Dendritic cell treated with granulocyte-macrophage colony-stimulating factor and Interleukin-4, amounts not matched to agents 40 ng/mL and 50 ng/mL, for 4 days (primary cell): Measurements from ENCODE around the gene NCOA1.
A peak's percentile ranks its signal among the peaks of the same experiment; 100 is the strongest.
"Not testable (repeated sequence)": the region's sequence is repeated elsewhere in the genome, so short reads cannot be mapped to it uniquely, and the experiment has no call there.

Source experiments
- H3K27ac Mint-ChIP-seq: one replicate; pipeline ENCODE4 v1.8.0; 2022; ENCODE audit warnings: mild to moderate bottlenecking, mixed read lengths
- H3K27me3 Mint-ChIP-seq: one replicate; pipeline ENCODE4 v1.8.0; 2022; ENCODE audit warnings: mild to moderate bottlenecking, mixed read lengths
- H3K36me3 Mint-ChIP-seq: one replicate; pipeline ENCODE4 v1.8.0; 2022; ENCODE audit warnings: low read depth, mixed read lengths
- H3K4me1 Mint-ChIP-seq: one replicate; pipeline ENCODE4 v1.8.0; 2022; ENCODE audit warnings: low read depth, mixed read lengths
- H3K4me3 Mint-ChIP-seq: one replicate; pipeline ENCODE4 v1.8.0; 2022; ENCODE audit warnings: mild to moderate bottlenecking, moderate library complexity, mixed read lengths
- H3K9me3 Mint-ChIP-seq: one replicate; pipeline ENCODE4 v1.8.0; 2022; ENCODE audit warnings: mixed read lengths
- intact Hi-C: fragments of 100-400 bp; cut with micrococcal nuclease; formaldehyde crosslinking; loops from one replicate; pipeline ENCODE4 v1.15.0; 2022

The NCOA1 gene

DNA sequence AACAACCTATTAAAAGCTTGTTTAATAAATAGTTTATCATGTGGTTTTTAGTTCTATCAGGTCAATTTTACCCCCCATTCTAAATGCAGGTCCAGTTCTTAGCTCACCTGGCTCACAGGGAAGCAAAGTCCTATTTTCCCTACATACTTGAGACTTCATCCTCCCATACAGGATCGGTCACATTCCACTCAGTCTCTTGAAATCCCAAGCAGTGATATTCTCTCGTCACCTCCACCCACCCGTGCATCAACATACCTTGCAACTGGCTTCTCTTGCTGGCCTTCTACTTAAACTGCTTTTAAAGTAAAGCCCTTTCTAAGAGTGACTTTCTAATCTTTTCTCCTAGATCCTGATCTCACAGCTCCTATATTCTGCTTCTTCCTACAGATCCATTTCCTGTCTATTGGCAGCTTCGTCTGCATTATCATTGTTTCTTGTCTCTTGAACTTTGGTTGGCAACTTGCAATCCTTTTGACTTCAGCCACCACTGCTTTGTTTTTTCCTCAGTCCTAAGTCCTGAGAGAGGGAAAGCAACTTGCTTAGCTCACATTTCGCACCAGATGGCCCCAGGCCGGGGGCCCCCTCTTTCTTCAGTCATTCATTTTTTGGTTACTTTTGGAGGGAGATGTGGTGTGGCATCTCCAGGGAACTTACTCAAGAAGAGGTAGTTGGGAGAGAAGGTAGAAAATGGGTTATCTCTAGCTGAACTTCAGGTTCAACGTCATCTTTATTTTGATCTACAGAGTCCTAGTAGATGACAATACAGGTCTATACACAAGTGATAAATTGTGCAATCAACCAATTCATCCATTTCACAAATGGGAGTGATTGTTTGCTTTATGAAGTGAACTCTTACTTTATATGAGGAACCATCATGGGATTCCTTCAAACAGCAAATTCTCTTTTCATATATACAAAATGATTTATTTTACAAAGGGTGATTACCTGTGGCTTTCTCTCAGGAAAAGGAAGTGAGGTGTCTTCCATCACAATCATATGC, 23.9 kb upstream of the NCOA1 start:
- intact Hi-C loops = no loop called here
- H3K36me3 Mint-ChIP-seq = no peaks in the 10 kb centered on the region
- H3K27ac Mint-ChIP-seq = no peak overlapping the region
- no peak overlapping the region for H3K4me3 Mint-ChIP-seq
- H3K4me1 Mint-ChIP-seq = peaks cover 27% of the 10 kb centered on the region
- H3K27me3 Mint-ChIP-seq = peaks cover 2% of the 10 kb centered on the region
- H3K9me3 Mint-ChIP-seq = no peaks in the 10 kb centered on the region

DNA sequence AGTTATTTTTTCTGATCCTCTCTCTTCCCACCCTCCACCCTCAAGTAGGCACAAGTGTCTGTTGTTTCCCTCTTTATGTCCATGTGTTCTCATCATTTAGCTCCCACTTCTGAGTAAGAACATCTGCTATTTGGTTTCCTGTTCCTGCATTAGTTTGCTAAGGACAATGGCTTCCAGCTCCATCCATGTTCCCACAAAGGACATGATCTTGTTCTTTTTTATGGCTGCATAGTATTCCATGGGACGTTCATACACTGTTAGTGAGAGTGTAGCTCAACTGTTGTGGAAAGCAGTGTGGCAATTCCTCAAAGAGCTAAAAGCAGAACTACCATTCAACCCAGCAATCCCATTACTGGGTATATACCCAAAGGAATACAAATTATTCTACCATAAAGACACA, 22.6 kb upstream of the NCOA1 start:
- H3K27ac Mint-ChIP-seq, H3K4me3 Mint-ChIP-seq, H3K36me3 Mint-ChIP-seq, H3K9me3 Mint-ChIP-seq, H3K27me3 Mint-ChIP-seq, intact Hi-C loops: not testable (repeated sequence)
- peaks cover 19% of the 10 kb centered on the region for H3K4me1 Mint-ChIP-seq

DNA sequence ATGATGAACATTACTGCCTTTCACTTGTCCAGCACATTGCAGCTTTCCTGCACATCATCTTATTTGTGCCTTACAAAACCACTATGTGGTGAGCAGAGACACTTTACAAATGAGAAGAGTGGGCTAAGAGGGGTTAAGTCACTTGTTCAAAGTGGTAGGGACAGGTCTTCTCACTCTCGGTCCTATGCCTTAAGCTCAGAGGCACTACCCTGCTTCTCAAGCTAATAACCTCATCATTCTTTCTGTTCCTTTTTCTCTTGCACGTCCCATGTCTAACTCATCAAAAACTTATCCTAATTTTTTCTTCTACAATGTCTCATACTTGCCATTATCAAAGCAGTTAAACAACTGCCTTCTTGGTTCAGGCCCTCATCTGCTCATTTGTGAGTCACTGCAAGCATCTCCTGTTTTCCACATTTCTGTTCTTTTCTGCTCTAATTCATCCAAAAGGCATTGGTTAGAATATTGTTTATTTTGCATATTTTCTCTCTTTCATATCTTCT, 21.9 kb upstream of the NCOA1 start:
- intact Hi-C loops = no loop called here
- Mint-ChIP-seq H3K4me3 (no peak overlapping the region), H3K27ac (no peak overlapping the region)

GRCh38 chr2:24471662-24472061, 19.4 kb upstream of the NCOA1 start:
- Mint-ChIP-seq H3K4me1 (peaks cover 19% of the 10 kb centered on the region), H3K4me3 (no peak overlapping the region), H3K27ac (no peak overlapping the region), H3K36me3 (no peaks in the 10 kb centered on the region), H3K9me3 (no peaks in the 10 kb centered on the region), H3K27me3 (no peaks in the 10 kb centered on the region)
- intact Hi-C loops = no loop called here

More for the DNA sequence above, 21.9 kb upstream of the NCOA1 start:
- no peaks in the 10 kb centered on the region for H3K9me3 Mint-ChIP-seq
- H3K36me3 Mint-ChIP-seq = no peaks in the 10 kb centered on the region
- H3K27me3 Mint-ChIP-seq = no peaks in the 10 kb centered on the region
- H3K4me1 Mint-ChIP-seq = peaks cover 19% of the 10 kb centered on the region

DNA sequence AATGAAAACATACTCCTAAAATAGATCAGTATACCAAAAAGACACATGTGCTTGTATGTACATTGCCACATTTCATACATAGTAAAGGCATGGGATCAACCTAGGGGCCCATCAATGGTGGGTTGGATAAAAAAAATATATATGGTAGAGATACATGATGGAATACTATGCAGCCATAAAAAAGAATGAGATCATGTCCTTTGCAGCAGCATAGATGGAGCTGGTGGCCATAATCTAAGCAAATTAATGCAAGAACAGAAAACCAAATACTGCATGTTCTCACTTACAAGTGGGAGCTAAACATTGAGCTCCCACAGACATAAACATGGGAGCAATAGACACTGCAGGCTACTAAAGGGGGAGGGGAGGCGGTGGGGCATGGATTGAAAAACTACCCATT, 18.6 kb upstream of the NCOA1 start:
- intact Hi-C loops = no loop called here
- no peaks in the 10 kb centered on the region for H3K27me3 Mint-ChIP-seq
- no peaks in the 10 kb centered on the region for H3K9me3 Mint-ChIP-seq
- H3K27ac Mint-ChIP-seq = no peak overlapping the region
- H3K4me3 Mint-ChIP-seq = no peak overlapping the region
- no peaks in the 10 kb centered on the region for H3K36me3 Mint-ChIP-seq
- H3K4me1 Mint-ChIP-seq = peaks cover 24% of the 10 kb centered on the region

GRCh38 chr2:24473626-24474025, 17.4 kb upstream of the NCOA1 start:
- intact Hi-C loops = no loop called here
- H3K27ac Mint-ChIP-seq = no peak overlapping the region
- no peaks in the 10 kb centered on the region for H3K9me3 Mint-ChIP-seq
- no peaks in the 10 kb centered on the region for H3K27me3 Mint-ChIP-seq
- H3K4me1 Mint-ChIP-seq = peaks cover 17% of the 10 kb centered on the region
- H3K4me3 Mint-ChIP-seq = no peak overlapping the region
- no peaks in the 10 kb centered on the region for H3K36me3 Mint-ChIP-seq

DNA sequence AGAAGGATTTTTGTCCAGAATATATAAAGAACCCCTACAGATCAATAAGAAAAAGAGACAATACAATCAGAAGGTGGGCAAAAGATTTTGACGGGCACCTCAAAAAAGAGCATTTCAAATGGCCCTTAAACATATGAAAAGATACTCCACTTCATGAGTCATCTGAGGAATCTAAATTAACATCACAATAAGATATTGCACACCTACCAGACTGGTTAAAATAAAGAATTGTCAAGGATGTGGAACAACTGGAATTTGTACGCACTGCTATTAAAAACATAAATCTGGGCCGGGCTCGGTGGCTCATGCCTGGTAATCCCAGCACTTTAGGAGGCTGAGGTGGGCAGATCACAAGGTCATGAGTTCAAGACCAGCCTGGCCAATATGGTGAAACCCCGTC, 17.0 kb upstream of the NCOA1 start:
- Mint-ChIP-seq H3K9me3 (no peaks in the 10 kb centered on the region), H3K4me1 (peaks cover 12% of the 10 kb centered on the region), H3K4me3 (no peak overlapping the region), H3K36me3 (no peaks in the 10 kb centered on the region), H3K27ac (no peak overlapping the region), H3K27me3 (no peaks in the 10 kb centered on the region)
- intact Hi-C loops = no loop called here

DNA sequence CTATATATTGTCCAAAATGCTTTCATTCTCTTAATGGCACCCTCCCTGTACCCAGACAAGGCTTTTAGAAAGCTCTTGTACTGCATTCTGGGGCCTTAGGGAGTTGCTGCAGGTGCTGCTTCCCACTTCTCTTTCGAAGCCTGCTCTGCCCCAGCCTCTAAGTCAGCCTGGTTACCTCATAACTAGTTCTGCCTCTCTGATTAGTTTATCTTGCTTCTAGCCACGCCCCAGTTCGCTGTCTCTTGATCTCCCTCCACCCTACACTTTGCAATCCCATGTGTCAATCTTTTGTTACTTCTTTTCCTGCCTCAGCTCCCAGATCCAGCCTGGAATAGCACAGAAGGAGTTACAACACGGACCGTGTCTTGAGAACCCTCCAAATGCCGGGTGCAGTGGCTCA, 13.8 kb upstream of the NCOA1 start:
- Mint-ChIP-seq H3K27ac (no peak overlapping the region), H3K9me3 (no peaks in the 10 kb centered on the region), H3K4me3 (no peak overlapping the region), H3K4me1 (peaks cover 17% of the 10 kb centered on the region), H3K27me3 (no peaks in the 10 kb centered on the region), H3K36me3 (no peaks in the 10 kb centered on the region)
- intact Hi-C loops = no loop called here

- H3K9me3 Mint-ChIP-seq = no peaks in the 10 kb centered on the region
- H3K27ac Mint-ChIP-seq = peak overlapping the region; percentile 6
- H3K36me3 Mint-ChIP-seq = no peaks in the 10 kb centered on the region
- intact Hi-C loops = no loop called here
- peaks cover 27% of the 10 kb centered on the region for H3K4me1 Mint-ChIP-seq
- no peak overlapping the region for H3K4me3 Mint-ChIP-seq
- H3K27me3 Mint-ChIP-seq = no peaks in the 10 kb centered on the region
Measured at GRCh38 chr2:24478243-24478642, 12.8 kb upstream of the NCOA1 start.

GRCh38 chr2:24480245-24480644, 10.8 kb upstream of the NCOA1 start:
- peaks cover 8% of the 10 kb centered on the region for H3K9me3 Mint-ChIP-seq

GRCh38 chr2:24482251-24482971, 8.6 kb upstream of the NCOA1 start:
- H3K4me3 Mint-ChIP-seq = peak overlapping the region; percentile 56
- H3K9me3 Mint-ChIP-seq = peaks cover 8% of the 10 kb centered on the region
- H3K27me3 Mint-ChIP-seq = no peaks in the 10 kb centered on the region
- H3K27ac Mint-ChIP-seq = peak overlapping the region; percentile 88
- intact Hi-C loops = no loop called here
- no peaks in the 10 kb centered on the region for H3K36me3 Mint-ChIP-seq
- H3K4me1 Mint-ChIP-seq = peaks cover 30% of the 10 kb centered on the region

More at GRCh38 chr2:24480245-24480644, 10.8 kb upstream of the NCOA1 start:
- Mint-ChIP-seq H3K4me1 (peaks cover 35% of the 10 kb centered on the region), H3K27ac (no peak overlapping the region), H3K27me3 (no peaks in the 10 kb centered on the region), H3K4me3 (no peak overlapping the region), H3K36me3 (no peaks in the 10 kb centered on the region)
- intact Hi-C loops = no loop called here

- peaks cover 8% of the 10 kb centered on the region for H3K9me3 Mint-ChIP-seq
- peak overlapping the region; percentile 56 for H3K4me3 Mint-ChIP-seq
- H3K4me1 Mint-ChIP-seq = peaks cover 29% of the 10 kb centered on the region
- H3K36me3 Mint-ChIP-seq = no peaks in the 10 kb centered on the region
- peak overlapping the region; percentile 88 for H3K27ac Mint-ChIP-seq
- intact Hi-C loops = no loop called here
- H3K27me3 Mint-ChIP-seq = no peaks in the 10 kb centered on the region
Measured at GRCh38 chr2:24482972-24483300, 8.1 kb upstream of the NCOA1 start.

- H3K27me3 Mint-ChIP-seq, H3K4me3 Mint-ChIP-seq, H3K27ac Mint-ChIP-seq, H3K9me3 Mint-ChIP-seq, H3K36me3 Mint-ChIP-seq, intact Hi-C loops: not testable (repeated sequence)
- peaks cover 35% of the 10 kb centered on the region for H3K4me1 Mint-ChIP-seq
Measured at GRCh38 chr2:24484677-24485076, 6.4 kb upstream of the NCOA1 start.

DNA sequence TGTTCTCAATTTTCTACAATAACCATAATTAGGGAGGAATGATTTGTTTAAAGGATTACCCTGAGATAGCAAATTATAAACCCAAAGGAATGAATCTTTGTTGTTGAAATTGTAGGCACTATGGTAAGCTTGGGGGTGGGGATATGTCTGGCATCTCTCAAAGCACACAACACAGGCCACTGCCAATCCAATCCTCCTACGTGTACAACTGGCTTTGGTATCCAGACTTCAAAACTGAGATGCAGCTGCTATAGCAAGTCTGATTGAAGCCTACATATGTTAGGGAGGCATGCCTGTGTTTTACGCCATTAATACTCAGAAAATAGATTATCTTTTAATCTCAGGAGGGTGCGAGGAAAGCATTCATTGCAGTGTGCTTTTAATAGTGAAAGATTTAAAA, 5.9 kb upstream of the NCOA1 start:
- Mint-ChIP-seq H3K4me3 (no peak overlapping the region), H3K4me1 (peaks cover 41% of the 10 kb centered on the region), H3K36me3 (no peaks in the 10 kb centered on the region), H3K27ac (no peak overlapping the region), H3K27me3 (no peaks in the 10 kb centered on the region), H3K9me3 (peaks cover 8% of the 10 kb centered on the region)
- intact Hi-C loops = no loop called here
